ENCODE data around the gene CPT1B. TPM values are rescaled to one million over a fixed set of nuclear protein-coding genes. Genes with fewer than 3 reads are reported as not detected.

The CPT1B gene
- 10 to 100 TPM in 1 of 4 donors, 1 to 10 TPM in 3; 3.5 to 17.6 (median 8.2) TPM for total RNA-seq

DNA sequence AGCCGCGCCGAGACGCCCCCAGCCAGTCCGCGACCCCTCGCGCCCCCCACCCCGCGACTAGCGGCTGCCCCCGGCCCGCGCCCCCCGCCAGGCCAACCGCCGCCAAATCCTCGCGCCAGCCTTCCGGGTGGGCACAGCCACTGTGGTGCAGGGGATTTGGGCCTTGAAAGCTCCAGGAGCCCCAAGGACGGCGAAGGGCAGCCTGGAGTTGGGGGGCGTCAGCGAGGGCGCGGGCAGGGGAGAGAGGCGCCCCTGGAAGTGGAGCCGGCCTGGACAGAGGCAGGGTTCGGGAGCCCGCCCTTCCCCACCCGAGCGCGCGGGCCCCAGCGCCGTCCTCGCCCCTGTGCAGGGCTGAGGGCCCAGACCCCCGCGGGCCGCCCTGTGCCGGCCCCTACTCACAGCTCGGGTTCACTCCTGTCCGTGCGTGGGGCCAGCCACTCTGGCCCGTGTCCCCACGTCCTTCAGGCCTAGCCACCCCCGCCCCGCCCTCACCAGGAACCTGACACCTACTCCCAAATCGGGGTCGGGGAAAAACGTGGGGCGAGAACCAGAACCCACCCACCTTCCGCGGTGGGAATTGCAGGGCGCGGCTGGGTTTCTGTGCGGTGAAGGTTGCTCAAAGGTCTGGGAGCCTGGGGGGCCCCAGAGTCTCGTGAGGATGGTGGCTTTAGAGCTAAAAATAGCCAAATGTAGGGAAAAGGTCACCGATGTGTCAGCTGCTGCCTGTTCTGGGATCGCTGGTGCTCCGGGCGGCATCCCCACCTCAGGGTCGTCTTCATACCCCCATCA is at the start of gene CPT1B:
Gene CPT1B (minus strand): TSS at position 441 of the 789 bp plus-strand sequence. CDS start 512 bp downstream, outside the sequence.
- Histone ChIP-seq H3K27ac (peak within 1 kb of the TSS in 1 of 4 donors; percentile 40), H3K9me3 (no peaks in the 10 kb centered on the region), H3K27me3 (no peaks in the 10 kb centered on the region), H3K4me3 (peak within 1 kb of the TSS in 2 of 4 donors; percentile 9 to 53), H3K4me1 (peaks cover 13 to 31% (median 18%) of the 10 kb centered on the region in 3 donors), H3K36me3 (peaks cover 0 to 56% (median 6%) of the 10 kb centered on the region in 3 donors)
- intact Hi-C loops (cut with DNase I), result no loop called here
- 53 to 56% methylated on average over 6 to 7 of the region's 63 CpGs for WGBS, 2 donors
- no peak for DNase-seq
- TF ChIP-seq, protein P1, sequence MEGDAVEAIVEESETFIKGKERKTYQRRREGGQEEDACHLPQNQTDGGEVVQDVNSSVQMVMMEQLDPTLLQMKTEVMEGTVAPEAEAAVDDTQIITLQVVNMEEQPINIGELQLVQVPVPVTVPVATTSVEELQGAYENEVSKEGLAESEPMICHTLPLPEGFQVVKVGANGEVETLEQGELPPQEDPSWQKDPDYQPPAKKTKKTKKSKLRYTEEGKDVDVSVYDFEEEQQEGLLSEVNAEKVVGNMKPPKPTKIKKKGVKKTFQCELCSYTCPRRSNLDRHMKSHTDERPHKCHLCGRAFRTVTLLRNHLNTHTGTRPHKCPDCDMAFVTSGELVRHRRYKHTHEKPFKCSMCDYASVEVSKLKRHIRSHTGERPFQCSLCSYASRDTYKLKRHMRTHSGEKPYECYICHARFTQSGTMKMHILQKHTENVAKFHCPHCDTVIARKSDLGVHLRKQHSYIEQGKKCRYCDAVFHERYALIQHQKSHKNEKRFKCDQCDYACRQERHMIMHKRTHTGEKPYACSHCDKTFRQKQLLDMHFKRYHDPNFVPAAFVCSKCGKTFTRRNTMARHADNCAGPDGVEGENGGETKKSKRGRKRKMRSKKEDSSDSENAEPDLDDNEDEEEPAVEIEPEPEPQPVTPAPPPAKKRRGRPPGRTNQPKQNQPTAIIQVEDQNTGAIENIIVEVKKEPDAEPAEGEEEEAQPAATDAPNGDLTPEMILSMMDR (IDR thresholded peaks at IDR 0.05), result no peak

DNA sequence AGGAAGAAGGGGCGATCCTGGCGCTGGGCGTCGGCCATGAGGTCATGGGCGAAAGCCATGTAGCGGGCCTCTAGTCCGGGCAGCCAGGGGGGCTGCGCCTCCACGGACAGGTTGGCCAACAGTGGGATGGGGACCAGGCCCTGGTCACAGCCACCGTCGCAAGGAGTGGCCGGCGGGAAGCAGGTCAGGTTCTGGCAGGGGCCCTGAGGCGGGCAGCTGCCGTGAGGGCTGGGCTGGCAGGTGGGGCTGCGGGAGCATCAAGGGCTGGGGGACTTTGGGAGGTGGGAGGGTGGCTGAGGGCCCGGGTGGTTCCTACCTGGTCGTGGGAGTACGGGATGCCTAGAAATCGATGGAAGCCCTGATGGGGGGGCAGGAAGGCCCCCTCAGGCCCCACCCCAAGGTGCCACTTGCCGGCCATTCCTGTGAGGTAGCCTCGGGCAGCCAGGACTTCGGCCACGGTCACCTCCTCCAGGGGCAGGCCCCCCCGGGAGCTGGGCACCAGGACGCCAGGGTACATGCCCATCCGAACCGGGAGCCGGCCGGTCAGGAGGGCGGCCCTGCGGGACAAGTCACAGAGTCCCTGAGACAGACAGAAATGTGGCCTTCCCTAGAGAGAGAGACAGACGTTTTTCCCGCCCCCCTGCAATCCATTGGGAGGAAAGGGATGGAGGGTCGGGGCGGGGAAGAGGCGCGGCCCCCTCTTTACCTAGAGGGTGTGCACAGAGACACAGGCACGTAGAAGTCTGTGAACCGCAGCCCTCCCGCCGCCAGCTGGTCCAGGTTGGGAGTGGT is 48.8 kb upstream of the CPT1B start:
- intact Hi-C loops (cut with DNase I), result no loop called here
- peaks cover 4 to 24% (median 14%) of the 10 kb centered on the region in 3 donors for H3K36me3 ChIP-seq
- H3K27me3 ChIP-seq, result no peaks in the 10 kb centered on the region
- no peaks in the 10 kb centered on the region for H3K9me3 ChIP-seq
- H3K27ac ChIP-seq, result peak overlapping the region; percentile 88 to 94 (median 92)
- DNase-seq, result no peak
- H3K4me1 ChIP-seq, result peaks cover 24 to 49% (median 26%) of the 10 kb centered on the region in 3 donors
- 53 to 75% methylated on average over 14 to 21 of the region's 42 CpGs for WGBS, 2 donors
- peak overlapping the region; percentile 83 to 95 (median 91) for H3K4me3 ChIP-seq
- no peak for TF ChIP-seq POLR2A (IDR thresholded peaks at IDR 0.05)
- TF ChIP-seq, protein P1 (IDR thresholded peaks at IDR 0.05), result no peak

DNA sequence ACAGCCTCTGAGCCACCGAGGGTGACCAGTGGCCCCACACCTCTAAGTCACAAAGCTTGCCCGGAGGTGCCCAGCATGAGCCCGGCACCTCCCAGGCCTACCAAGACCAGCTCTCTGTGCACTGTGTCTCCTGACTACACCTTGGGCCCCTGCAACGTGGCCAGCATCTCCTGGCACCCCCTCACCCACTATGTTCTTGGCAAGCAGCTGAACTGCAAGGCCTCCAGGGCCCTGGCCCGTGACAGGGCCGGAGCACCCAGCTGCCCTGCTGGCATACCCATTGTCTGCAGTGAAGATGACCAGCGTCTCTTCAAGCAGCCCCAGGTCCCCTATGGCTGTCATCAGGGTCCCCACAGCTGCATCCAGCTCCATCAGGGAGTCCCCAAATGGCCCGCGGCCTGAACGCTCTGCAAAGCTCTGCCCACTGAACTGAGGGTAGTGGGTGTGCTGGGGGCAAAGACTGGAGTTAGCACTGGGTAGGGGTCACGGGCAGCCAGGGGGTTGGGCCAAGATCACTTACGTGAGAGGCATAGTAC is 48.2 kb upstream of the CPT1B start:
- Histone ChIP-seq H3K9me3 (no peaks in the 10 kb centered on the region), H3K4me3 (peak overlapping the region in 1 of 4 donors; percentile 93), H3K27me3 (peaks cover 0 to 2% (median 0%) of the 10 kb centered on the region in 4 donors), H3K27ac (no peak overlapping the region), H3K4me1 (peaks cover 27 to 56% (median 31%) of the 10 kb centered on the region in 3 donors), H3K36me3 (peaks cover 4 to 24% (median 14%) of the 10 kb centered on the region in 3 donors)
- intact Hi-C loops (cut with DNase I), result no loop called here
- TF ChIP-seq, protein P1 (IDR thresholded peaks at IDR 0.05), result no peak
- WGBS, 2 donors, result 71 to 89% methylated on average over 3 to 4 of the region's 12 CpGs
- no peak for DNase-seq

DNA sequence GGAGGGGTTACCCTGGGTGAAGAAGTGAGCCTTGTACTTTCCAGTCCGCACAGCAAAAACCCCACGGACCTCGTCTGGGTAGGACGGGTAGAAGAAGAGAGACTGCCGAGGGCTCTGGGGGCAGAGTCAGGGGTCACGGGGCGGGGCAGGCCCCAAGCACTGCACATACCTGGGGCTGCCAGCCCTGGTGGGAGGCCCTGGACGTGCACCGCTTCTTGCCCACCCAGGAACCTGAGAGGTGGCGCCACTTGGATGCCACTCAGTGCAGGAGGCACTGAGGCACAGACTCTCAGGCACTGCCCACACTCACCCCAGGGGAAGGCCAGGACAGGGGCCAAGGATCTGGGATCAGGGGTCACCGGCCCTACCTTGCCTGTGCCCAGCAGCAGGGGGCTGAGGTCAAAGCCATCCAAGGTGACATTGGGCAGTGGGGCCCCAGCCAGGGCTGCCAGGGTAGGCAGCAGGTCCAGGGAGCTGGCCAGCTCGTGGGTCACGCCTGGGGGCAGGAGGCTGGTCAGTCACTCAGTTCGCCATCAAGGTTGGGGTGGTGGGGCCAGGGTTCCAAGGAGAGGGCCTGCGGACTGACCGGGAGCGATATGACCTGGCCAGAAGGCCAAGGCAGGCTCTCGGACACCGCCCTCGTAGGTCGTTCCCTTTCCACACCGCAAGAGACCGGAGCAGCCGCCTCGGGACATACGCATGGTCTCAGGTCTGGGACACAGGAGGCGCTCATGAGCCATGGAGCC is 47.5 kb upstream of the CPT1B start:
- H3K4me3 ChIP-seq, result no peak overlapping the region
- 80 to 90% methylated on average over 2 to 6 of the region's 27 CpGs for WGBS, 2 donors

More for the DNA sequence above, 47.5 kb upstream of the CPT1B start:
- H3K27me3 ChIP-seq, result peaks cover 0 to 8% (median 0%) of the 10 kb centered on the region in 4 donors
- peaks cover 4 to 24% (median 14%) of the 10 kb centered on the region in 3 donors for H3K36me3 ChIP-seq
- TF ChIP-seq POLR2A (IDR thresholded peaks at IDR 0.05), result no peak
- TF ChIP-seq, protein P1 (IDR thresholded peaks at IDR 0.05), result no peak
- H3K9me3 ChIP-seq, result no peaks in the 10 kb centered on the region
- H3K4me1 ChIP-seq, result peaks cover 32 to 62% (median 37%) of the 10 kb centered on the region in 3 donors
- DNase-seq, result no peak
- intact Hi-C loops (cut with DNase I), result no loop called here
- H3K27ac ChIP-seq, result no peak overlapping the region

Data from esophagus squamous epithelium (tissue), 5 donors.